ENCODE measurements around the gene NRGN.

The NRGN gene

DNA sequence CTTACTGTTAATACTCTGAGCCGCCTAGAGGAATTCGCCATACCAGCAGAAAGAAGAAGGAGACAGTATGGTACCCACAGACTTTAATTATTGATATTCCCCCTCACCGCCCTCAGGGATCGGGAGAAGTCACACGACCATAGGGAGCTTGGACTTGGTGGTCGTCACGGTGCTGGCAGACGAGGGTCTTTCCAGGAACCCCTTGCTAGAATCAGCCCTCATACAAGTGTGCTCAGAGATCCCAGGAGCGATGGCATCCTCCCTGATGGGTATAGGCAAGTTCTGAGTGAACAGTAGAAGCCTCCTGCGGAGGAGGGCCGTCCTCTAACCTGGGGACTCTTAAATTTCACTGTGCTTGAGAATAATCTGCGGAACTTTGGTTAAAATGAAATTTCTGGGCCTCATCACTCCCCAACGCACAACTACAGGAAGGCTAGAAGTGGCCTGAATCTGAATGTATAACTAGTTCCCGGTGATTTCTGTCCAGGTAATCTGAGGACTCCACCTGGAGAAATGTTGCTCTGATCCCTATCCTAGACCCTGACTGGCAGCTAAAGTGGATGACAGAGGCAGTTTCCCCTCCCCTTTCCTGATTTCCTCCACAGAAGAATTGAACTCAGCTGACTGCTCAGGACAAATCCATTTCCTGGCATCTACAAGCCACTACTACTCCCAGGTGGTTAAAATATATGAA, 7.8 kb downstream of the NRGN start:
- H3K27me3 ChIP-seq (ENCODE audit: control insufficient read depth, insufficient read depth, low read length), result no peaks in the 10 kb centered on the region
- no peak overlapping the region for H3K27ac ChIP-seq
- H2AFZ ChIP-seq, result no peak overlapping the region
- no peak overlapping the region for H3K4me2 ChIP-seq (ENCODE audit: low read length)
- H3K36me3 ChIP-seq (ENCODE audit: control insufficient read depth, insufficient read depth, low read length), result no peaks in the 10 kb centered on the region
- H3K79me2 ChIP-seq, result no peaks in the 10 kb centered on the region
- no peaks in the 10 kb centered on the region for H3K9me3 ChIP-seq (ENCODE audit: control insufficient read depth, low read length)
- no peak overlapping the region for H3K4me3 ChIP-seq (ENCODE audit: low read depth, low read length)
- TF ChIP-seq, protein P1, sequence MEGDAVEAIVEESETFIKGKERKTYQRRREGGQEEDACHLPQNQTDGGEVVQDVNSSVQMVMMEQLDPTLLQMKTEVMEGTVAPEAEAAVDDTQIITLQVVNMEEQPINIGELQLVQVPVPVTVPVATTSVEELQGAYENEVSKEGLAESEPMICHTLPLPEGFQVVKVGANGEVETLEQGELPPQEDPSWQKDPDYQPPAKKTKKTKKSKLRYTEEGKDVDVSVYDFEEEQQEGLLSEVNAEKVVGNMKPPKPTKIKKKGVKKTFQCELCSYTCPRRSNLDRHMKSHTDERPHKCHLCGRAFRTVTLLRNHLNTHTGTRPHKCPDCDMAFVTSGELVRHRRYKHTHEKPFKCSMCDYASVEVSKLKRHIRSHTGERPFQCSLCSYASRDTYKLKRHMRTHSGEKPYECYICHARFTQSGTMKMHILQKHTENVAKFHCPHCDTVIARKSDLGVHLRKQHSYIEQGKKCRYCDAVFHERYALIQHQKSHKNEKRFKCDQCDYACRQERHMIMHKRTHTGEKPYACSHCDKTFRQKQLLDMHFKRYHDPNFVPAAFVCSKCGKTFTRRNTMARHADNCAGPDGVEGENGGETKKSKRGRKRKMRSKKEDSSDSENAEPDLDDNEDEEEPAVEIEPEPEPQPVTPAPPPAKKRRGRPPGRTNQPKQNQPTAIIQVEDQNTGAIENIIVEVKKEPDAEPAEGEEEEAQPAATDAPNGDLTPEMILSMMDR (IDR thresholded peaks at IDR 0.05), result no peak
- H3K4me1 ChIP-seq, result no peaks in the 10 kb centered on the region
- no peak overlapping the region for H3K9ac ChIP-seq

DNA sequence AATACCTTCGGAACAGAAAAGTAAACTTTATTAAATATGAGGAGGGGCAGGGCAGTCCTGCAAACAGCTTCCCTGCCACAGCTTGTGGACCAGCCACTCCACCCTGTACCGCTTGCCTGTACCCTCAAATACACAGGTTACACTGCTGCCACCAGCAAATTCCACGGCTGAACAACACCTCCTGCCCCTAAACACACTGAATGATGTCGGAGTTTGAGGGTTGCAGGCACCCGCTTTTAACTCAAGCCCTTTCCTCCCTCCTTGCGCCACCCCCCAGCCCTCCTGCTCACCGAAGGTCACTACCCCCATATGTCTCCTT, 8.3 kb downstream of the NRGN start:
- Histone ChIP-seq H3K4me1 (no peaks in the 10 kb centered on the region), H2AFZ (no peak overlapping the region), H3K4me2 (ENCODE audit: low read length) (no peak overlapping the region), H3K27me3 (ENCODE audit: control insufficient read depth, insufficient read depth, low read length) (no peaks in the 10 kb centered on the region), H3K79me2 (no peaks in the 10 kb centered on the region), H3K4me3 (ENCODE audit: low read depth, low read length) (no peak overlapping the region), H3K27ac (no peak overlapping the region), H3K36me3 (ENCODE audit: control insufficient read depth, insufficient read depth, low read length) (no peaks in the 10 kb centered on the region), H3K9me3 (ENCODE audit: control insufficient read depth, low read length) (no peaks in the 10 kb centered on the region), H3K9ac (no peak overlapping the region)
- TF ChIP-seq, protein P1 (IDR thresholded peaks at IDR 0.05), result no peak

DNA sequence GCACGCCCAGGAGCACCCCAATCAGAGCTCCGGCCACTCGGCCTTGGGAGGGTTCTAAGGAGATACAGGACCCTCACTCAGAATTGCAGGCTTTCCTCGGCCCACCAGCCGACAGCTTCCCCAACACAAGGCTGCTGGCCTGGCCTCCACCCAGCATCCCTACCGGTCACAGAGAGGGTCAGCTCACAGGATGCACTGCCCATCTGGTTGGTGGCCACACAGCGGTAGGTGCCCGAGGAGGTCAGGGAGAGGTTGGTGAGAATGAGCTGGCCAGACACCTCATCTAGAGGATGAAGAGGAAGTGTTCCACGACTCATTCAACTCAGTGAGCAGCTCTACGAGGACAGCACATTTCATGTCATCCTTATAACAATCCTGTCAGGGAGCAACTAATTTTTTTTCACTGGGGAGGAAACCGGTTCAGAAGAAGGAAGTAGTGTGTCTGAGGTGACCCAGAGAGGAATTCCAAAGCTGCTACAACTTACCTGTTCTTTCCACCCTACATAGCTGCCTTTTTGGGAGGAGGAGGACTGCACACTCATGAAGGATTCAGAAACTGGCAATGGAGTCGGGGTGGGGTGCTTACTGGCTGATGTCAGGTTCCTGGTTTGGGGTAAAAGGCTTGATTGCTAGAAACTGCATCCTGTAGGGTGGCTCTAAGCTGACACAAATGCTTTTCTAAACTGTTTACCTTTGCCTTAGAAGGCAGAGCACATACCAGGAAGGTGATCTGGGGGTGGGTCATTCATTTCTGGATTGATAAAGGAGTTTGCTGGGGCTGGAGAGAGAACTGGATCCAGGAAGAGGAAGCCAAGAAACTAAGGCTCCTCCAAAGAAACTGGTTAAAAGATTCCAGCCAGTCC, 9.0 kb downstream of the NRGN start:
- Histone ChIP-seq H3K79me2 (no peaks in the 10 kb centered on the region), H3K4me3 (ENCODE audit: low read depth, low read length) (no peak overlapping the region), H3K27me3 (ENCODE audit: control insufficient read depth, insufficient read depth, low read length) (no peaks in the 10 kb centered on the region), H3K4me2 (ENCODE audit: low read length) (no peak overlapping the region), H3K36me3 (ENCODE audit: control insufficient read depth, insufficient read depth, low read length) (no peaks in the 10 kb centered on the region), H2AFZ (no peak overlapping the region), H3K27ac (no peak overlapping the region), H3K9ac (no peak overlapping the region), H3K4me1 (no peaks in the 10 kb centered on the region), H3K9me3 (ENCODE audit: control insufficient read depth, low read length) (no peaks in the 10 kb centered on the region)
- TF ChIP-seq, protein P1 (IDR thresholded peaks at IDR 0.05), result no peak

DNA sequence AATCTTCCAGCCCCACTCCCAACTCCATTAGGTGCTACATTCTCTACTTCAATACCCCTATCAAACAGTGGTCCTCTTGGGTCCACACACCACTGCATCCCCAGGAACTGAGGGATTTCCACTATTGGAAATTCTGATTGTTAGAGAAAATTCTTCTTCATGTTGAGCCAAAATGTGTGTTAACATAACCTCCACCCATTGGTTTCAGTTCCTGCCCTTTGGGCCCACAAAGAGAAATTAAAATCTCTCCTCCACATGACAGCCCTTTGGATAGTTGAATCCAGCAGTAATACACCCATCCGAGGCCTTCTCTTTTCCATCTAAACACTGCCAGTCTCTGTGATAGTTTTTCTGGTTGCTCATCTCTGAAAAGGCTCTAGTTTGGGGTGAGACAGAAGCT, 10.2 kb downstream of the NRGN start:
- Histone ChIP-seq H3K9ac (no peak overlapping the region), H3K4me2 (ENCODE audit: low read length) (no peak overlapping the region), H3K4me3 (ENCODE audit: low read depth, low read length) (no peak overlapping the region), H2AFZ (no peak overlapping the region), H3K27ac (no peak overlapping the region), H3K36me3 (ENCODE audit: control insufficient read depth, insufficient read depth, low read length) (no peaks in the 10 kb centered on the region), H3K4me1 (no peaks in the 10 kb centered on the region), H3K9me3 (ENCODE audit: control insufficient read depth, low read length) (no peaks in the 10 kb centered on the region), H3K27me3 (ENCODE audit: control insufficient read depth, insufficient read depth, low read length) (no peaks in the 10 kb centered on the region), H3K79me2 (no peaks in the 10 kb centered on the region)
- TF ChIP-seq, protein P1 (IDR thresholded peaks at IDR 0.05), result no peak
